C4-2B (cell line): ENCODE data around the gene AIFM2.

Source experiments
- CTCF ChIP-seq: fragments of 450-650 bp; conservative IDR thresholded peaks from 2 replicates; pipeline ENCODE4 v1.5.1; 2017; ENCODE audit warnings: mild to moderate bottlenecking
- ZFX ChIP-seq: fragments of 450-650 bp; IDR thresholded peaks from 2 replicates; pipeline ENCODE4 v1.6.1; 2017

DNA sequence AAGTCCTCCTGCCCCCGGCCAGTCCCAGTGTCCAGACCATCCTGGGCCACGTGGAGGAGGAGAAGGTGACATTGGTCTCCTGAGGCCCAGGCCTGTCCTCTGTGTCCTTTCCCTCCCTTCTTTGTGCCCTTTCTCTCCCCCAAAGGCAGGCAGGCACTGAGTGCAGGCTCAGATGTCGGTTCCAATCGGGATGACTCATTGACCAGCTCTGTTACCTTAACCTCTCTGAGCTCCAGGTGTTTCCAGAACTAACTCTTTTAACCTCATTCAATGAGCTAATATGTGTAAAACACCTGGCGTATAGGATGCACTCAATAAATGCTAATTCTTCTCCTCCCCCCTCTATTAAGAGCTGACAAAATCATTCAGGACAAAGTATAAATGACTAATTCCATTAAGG is 54.3 kb downstream of the AIFM2 start:
- TF ChIP-seq CTCF = no peak
- no peak for TF ChIP-seq ZFX
